GM21367 (cell line): ENCODE results near the gene ZNF212.

ENCODE experiments used
- ATAC-seq: cut with Tn5 transposase; IDR thresholded peaks from one replicate; pipeline ENCODE4 v1.9.1; 2021; ENCODE audit not compliant: unreplicated experiment

ZNF212 gene

DNA sequence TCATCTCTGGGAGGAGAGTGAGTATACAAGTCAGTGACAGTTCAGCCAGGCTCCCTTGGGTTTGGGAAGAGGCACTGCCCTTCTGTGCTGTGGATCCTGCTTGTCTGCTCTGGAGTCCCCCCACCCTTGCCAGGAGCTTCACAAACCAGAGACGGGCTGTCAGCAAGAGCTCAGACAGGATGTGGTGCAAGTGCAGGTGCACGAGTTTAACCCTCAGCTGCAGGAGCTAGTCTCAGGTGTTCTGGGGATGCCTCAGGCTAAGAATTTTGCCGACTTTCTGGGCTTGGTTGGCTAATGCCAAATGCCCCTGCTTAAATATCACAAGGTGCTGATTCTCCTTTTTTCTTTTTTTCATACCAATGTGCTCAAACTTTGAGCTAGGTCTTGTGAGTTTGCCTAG, 44.9 kb downstream of the ZNF212 start:
- ATAC-seq, result no peak

DNA sequence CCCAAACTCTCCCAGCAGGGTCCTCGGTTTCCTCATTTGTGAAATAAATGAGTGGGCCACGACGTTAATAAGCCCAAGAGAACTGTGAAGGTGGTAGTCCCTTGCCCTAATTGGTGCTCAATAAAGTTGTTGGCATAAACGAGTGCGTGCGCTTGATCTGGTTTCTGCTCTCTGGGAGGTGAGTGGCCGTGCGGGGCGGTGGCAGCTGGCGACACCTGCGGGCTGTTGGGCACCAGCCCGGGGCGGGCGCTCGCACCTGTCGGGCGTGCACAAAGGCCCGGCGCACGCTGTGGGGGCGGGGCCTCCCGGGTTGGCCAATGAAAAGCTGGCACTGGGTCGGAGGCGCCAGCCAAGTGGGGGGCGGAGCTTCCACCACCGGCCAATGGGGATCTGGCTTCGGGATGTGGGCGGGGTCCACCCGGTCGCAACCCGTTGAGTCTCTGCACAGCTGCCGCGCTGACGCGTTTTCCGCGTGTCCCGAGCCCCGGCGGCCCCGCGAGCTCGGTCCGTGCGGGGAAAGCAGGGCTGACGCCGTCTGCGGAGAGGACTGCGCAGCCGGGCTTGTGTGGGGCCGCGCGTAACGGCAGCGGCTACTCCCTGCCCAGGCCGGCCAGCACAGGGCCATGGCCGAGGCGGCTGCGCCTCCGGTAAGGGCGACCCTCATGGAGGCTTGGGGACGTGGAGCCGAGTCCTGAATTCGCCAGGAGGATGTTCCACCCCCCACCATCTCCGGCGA, 45.6 kb downstream of the ZNF212 start:
- peak; percentile 98 for ATAC-seq

DNA sequence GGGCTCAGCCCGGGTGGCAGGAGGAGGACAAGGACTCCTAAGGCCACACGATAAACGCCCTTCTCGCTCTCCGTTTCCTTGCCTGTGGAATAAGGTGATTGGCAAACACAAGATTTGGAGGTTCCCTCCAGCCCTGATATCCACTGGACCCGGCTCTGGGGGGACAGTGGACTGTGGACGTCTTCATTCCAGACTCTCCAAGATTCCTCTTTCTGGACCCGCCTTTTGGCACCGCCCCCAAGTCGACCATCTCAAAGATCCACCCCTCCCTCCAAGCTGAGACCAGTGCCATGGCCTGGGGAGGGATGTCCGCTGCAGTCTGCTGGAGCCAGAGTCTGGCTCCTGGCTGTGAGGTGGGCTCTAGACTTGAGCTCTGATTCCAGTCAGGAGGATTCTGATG, 46.2 kb downstream of the ZNF212 start:
- ATAC-seq, result no peak

DNA sequence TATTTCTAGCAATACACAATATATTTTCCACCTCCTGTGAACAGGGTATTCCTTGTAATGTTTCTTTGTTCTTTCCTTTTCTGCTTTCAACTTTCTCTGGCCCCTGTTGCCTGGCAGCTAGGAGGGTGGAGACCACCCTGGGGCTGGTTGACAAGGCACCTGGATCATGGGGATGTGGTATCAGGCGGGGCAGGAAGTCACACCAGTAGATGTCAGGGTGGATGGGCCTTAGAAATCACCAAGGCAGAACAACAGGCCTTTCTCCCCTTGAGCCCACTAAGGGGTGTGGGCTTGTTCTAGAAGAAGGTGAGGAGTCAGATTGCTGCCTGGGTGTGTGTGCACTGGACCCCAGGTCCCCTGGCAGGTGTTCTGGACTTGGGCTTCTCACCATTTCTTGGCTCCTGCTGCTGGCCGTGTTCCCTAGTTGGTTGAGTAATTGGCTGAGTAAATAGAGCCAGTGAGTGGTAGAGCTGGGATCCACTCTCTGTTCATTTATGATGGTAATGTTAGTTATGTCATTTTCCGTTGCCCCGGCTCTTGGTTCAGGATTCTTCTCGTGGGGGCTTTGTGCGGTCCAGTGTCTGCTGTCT, 47.5 kb downstream of the ZNF212 start:
- no peak for ATAC-seq

DNA sequence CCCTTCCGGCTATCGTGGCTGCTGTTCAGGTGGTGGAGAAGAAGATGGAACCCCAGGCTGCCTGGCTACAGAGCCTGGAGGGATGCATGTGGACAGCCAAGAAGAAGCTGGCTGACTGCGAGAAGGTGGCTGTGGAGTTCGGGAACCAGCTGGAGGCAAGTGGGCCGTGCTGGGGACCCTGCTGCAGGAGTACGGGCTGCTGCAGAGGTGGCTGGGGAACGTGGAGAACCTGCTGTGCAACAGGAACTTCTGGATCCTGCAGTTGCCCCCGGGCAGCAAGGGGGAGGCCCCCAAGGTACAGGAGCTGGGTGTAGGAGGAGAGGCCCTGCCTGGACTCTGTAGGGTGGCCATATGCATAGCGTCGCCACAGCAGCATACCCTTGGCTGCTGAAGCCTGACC, 48.2 kb downstream of the ZNF212 start:
- no peak for ATAC-seq

DNA sequence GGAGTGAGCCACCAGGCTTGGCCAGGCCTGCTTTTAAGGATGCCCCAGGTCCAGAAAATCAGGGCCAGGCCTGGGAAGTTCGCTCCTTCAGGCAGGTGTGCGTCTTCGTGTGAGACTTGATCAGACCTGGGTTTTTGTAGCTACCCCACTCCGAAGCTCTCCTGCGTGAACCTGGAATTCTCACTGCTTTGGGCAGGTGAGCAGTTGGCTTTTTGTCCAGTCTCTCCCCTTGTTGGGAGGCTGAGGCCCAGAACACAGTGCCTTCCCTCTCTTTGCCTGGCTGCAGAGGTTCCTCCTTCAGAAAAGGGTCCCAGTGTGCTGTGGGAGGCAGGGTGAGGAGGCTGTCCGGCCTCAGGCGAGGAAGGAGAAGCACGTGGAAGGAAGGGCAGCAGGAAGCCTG, 49.8 kb downstream of the ZNF212 start:
- ATAC-seq, result no peak

DNA sequence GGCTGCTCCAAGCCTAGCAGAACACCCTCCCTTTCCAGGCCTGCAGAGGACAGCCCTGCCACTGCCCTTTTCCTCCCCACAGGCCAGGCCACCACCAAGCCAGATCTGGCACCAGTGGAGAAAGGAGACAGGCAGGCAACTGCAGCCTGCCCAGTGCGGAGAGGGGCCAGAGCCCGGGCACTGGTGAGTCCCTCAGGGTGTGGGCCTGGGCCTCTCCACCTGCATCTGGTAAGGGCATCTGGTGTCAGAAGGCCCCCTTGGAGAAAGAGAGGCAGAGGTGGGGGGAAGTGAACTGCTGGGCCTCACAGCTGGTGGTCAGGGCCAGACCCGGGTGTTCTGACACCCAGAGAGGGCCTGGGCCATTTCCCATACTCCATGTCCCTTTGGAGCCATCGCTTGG, 50.4 kb downstream of the ZNF212 start:
- no peak for ATAC-seq

DNA sequence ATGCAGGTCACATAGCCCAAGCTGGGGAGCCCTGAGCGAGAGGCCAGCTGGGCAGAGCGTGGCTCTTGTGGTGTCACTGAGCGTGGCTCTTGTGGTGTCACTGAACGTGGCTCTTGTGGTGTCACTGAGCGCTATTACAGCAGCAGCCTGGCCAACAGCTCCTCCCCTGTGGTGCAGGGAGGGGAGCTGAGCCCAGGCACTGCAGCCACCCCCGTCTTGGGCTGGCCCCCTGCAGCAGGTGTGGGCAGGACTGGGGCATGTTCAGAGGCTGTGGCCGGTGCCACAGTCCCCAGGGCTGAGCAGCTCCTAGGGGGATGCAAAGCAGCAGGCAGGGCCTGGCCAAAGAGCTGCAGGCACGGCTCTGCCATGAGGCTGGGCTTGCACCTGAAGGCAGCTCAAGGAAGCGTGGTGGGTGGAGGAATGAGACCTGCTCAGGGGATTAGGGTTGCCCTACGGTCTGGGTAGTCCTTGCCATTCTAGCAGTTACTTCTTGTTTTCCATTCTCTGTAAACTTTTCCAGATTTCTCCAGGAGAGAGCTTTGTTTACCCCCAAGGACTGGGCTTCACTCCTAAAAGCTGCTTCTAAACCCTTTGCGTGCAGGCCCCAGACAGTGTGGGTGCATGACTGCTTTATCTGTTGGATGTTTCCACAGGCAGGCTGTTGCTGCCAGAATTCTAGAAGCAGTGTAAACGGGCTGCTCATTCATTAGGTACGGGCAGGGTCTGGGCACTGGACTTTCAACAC, 51.8 kb downstream of the ZNF212 start:
- ATAC-seq, result no peak

DNA sequence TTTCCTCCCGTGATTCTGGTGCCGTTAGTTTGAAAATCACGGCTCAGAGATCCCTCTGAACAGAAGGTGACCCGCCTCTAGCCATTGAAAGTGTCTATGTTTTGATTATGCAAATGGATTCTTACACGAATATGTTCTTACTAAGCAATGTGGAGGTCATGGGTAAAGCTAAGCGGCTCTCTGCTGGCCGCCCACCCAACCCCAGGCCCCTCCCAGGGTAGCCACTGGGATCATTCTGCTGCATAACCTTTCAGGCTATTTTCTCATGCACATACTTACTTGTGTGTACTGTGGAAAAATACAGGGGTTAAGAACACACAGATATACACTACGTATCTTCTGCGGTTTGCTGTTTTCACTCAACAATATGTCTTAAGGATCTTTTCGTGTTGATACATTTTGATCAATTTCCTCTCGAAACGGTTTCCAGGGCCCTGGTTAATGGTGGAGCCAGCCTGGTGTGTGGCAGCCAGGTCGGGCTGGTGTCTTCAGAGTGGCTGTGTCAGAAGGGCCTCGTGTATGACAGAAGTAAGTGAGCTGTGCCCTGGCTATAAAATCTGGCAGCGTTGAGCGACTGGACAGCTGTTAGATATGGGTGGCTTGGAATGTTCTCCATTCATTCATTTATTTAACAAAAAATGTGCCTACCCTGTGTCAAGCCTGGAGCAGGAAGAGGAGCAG, 52.5 kb downstream of the ZNF212 start:
- ATAC-seq, result no peak

DNA sequence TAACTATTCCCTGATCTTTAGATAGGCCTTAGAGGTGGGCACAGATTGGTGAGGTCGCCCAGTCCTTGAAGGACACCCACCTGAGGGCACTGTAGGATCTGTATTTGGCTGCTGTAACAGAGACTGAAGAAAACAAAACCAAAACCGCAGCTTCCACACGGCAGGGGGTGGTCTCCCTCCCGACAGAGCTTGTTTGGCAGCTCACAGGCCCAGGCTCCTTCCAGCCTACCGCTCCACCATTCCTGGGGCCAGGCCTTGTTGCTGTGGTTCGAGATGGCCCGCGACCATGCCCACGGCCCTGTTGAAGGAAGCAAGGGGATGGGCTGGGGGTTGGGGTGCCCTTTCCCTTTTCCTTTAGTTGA, 53.0 kb downstream of the ZNF212 start:
- no peak for ATAC-seq

DNA sequence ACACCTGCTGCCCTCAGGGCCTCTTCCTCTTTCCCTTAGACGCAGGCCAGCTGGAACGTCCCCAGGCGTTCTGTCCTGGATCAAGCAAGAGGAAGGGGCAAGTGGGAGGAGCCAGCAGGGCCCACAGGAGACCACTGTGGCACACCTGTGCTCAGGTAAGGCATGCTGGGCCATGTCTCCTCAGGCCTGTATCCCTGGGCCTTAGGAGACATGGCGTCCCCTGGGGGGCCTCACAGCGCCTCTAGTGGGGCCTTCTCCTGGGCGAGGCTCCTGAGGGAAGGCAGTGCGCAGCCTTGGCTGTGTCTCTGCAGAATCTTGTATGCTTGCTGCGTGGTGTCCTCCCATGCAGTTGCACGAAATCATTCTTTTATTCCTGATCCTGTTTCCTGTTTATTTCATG, 53.9 kb downstream of the ZNF212 start:
- ATAC-seq, result no peak

DNA sequence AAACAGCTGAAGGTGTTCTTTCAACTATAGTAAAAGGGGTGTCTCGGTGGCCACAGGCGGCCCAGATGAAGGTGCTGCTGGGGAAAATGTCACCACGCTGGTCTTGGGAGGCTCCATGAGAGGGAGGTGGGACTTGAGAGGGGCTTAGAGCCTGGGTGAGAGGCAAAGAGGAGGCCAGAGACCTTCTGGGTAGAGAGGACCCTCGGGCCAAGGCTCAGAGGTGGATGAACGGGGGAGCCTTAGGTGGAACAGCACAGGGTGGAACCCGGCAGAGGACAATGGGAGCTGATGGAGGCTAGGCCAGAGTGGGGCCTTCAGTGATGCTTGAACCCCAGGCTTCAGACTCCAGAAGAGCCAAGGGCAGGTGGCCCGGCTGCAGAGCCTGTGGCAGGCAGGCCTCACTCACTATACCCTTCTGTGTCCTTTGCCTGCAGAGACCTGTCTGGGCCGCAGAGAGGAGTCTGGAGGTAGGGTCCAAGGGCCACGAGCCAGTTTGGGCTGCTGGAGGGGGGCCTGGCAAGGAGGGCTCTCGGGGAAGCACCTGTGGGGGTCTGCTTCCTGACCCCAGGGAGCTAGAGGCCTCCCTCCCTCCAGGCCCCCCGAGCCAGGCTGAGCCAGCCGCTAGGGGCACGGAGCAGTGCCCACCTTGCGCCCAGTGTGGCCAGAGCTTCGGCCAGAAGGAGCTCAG, 54.6 kb downstream of the ZNF212 start:
- ATAC-seq, result no peak

DNA sequence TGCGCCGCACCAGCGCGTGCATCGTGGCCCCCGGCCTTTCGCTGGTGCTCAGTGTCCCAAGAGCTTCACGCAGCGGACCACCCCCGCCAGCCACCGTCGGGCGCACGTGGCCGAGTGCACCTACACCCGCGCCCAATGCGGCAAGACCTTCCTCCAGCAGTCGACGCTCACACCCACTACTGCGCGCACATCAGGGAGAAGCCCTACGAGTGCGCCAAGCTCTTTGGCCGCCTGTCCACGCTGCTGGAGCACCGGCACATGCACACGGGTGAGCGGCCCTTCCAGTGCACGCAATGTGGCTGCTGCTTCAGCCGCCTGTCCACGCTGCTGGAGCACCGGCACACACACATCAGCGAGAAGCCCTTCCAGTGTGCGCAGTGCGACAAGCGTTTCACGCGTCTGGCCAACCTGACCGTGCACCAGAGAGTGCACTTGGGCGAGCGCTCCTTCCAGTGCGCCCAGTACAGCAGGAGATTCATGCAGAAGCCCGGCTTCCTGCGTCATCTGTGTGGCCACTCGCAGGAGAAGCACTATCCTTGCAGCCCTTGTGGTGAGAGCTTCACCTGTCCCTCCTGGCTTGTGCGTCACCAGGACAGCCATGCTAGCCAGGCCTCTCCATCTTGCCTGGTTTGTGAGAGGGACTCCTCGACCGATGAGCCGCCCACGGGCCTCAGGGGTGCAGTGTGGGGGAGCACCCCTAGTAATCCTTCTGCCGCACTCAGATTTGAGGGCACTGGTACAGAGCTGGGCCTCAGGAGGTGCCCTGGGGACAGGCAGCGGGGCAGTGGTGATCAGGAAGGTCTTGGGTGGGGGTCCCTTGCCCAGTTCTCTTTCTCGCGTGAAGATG, 55.4 kb downstream of the ZNF212 start:
- ATAC-seq, result no peak

DNA sequence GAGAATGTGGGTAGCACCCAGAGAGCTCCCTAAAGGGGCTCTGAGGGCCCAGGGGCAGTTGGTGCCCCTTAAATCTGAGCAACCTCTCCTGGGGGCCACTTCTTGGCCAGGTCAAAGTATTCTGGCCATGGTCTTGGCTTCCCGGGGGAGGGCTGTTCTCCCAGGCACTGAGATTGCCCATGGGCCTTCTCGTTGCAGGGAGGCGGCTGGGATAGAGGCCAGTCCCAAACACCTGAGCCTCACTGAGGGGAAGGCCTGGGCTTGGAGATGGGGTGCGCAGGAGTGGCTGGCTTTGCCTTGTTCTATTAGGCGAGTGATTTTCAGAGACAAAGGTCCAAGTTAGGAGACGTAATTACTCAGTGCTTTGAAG, 56.0 kb downstream of the ZNF212 start:
- ATAC-seq, result no peak

DNA sequence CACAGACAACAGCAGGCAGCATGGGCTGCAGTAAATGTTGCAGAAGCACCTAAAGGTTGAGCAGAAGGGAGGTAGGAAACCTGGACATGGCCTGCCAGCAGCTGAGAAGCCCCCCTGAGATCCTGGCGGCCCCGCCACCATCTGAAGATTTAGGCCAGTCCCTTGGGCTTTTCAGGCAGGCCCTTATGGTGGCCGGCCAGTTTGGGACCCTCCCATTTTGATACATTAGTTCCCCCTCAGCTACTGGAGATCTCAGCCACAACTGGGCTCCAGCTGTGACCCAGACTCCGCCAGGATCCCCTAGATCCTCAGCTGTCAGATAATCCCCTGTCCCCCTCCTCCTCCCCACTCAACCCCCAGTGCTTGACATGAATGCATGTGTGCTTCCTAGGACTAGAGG, 56.9 kb downstream of the ZNF212 start:
- no peak for ATAC-seq

DNA sequence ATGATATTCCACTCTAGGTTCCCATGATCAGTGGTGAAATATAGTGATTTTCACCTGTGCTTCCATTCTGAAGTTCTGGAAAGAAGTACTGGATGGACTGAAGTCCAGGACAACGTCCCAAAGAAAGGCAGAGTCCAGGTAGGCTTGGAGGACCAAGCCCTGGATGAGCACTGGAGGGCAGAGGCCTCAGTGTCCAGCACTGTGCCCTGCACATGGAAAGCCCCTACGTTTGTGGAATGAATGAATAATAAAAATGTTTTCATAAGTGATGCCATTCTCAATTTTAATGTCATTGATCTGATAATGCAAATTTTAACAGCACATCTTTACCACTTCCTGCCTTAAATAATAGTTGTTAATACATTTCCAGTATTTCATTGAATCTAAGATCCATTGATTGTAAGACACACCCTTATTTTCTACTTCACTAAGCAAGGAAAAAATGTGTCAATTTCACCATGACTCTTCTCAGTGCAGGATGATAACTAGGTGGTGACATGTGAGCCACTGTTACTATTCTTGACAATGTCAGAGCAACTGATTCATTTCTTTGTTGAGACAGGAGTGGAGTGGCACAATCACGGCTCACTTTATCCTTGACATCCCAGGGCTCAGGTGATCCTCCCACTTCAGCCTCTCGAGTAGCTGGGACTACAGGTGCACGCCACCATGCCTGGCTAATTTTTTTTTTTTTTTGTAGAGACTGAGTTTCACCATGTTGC, 57.7 kb downstream of the ZNF212 start:
- no peak for ATAC-seq

DNA sequence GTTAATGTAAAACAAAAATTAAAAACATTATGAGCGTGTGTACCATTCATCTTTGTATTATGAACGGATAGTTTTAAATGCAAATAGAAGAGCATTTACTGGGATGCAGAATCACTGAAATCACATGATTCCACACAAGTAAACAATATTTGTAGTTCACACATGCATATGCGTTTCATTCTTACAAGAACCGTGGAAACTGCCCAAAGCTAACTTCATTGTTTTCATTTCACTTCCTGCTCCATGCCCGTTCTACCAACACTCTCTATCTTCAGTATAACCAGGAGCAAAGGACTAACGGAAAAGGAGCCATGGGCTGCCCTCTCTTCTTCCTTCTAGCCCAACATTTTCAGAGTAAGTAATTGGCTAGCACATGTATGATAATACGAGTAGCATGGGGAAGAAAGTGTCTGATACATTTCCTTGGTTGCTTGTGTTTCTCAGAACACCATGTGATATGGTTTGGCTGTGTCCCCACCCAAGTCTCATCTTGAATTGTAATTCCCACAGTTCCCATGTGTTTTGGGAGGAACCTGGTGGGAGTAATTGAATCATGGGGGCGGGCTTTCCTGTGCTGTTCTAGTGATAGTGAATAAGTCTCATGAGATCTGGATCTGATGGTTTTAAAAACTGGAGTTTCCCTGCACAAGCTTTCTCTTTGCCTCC, 61.3 kb downstream of the ZNF212 start:
- ATAC-seq, result no peak

DNA sequence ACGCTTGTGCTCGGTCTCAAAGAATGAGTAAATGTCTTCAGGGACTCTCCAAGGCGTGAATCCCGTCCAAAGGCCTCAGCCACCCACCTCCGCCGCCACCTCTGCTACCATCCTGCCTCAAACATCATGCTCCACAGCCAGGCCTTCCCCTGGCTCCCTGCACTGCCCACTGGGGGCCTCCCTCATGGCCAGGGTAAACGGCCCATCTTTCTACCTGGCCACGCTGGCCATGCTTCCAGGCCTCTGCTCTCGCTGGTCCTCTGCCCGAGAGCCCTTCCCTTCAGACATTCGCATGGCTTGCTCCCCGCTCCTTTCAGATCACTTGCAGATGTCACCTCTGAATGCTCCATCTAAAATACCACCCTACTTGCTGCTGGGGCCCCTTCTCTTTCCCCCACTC, 62.8 kb downstream of the ZNF212 start:
- ATAC-seq, result no peak

DNA sequence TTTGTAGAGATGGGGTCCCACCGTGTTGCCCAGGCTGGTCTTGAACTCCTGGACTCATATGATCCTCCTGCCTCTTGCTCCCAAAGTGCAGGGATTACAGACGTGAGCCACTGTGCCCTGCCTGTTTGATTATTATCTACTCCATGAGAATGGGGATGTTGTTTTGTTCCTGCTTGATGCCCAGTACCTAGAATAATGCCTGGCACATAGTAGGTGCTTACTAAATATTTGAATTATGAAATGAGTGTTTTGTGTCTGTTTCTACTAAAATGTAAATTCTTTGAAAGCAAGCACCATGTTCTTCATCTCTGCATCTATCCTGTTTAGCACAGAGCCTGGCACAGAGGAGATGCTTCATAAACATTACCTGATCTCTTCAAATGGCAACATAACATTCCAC, 63.4 kb downstream of the ZNF212 start:
- no peak for ATAC-seq
